ENCODE measurements around the gene CADPS2. TPM values are rescaled to one million over a fixed set of nuclear protein-coding genes. Genes with fewer than 3 reads are reported as not detected.

CADPS2 gene
- polyA plus RNA-seq, 3 donors: not detected

DNA sequence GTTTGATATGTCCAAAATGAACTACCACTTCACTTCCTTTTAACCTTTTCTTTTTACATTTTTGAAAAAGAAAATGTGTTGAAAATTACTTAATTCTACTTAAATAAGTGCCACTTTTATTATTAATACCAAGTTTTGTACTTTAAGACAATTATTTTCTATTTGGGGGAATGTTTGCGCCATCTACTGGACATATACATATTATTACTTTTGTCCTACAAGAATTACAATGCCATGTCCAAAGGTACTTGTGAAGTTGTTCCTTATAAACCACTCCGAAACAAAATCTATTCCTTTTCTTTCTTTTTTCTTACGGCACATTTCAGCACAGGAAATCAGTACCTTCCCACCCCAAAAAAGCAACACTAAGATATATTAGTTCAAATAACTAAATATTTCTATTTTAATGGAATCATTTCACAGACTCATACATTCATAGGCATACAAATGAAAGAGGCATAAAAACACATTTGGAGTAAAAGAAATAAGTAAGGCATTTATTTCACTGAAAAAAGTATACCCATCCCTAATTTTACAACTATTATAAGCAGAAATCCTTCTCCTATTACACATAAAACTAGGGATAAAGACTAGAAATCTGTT, 357.3 kb downstream of the CADPS2 start:
- Mint-ChIP-seq H3K27ac (no peak overlapping the region), H3K27me3 (ENCODE audit: low read depth in 3 of 3) (peaks cover 0 to 1% (median 1%) of the 10 kb centered on the region in 3 donors), H3K4me1 (no peaks in the 10 kb centered on the region), H3K4me3 (no peak overlapping the region), H3K36me3 (no peaks in the 10 kb centered on the region), H3K9me3 (no peaks in the 10 kb centered on the region)
- Histone ChIP-seq H3K27me3 (ENCODE audit: control insufficient read depth in 2 of 2, insufficient read depth in 2 of 2, low read length in 2 of 2) (no peaks in the 10 kb centered on the region), H3K79me2 (ENCODE audit: insufficient read depth, low read length) (no peaks in the 10 kb centered on the region), H3K9ac (ENCODE audit: insufficient read depth, low read length, poor library complexity, severe bottlenecking) (no peak overlapping the region), H3K36me3 (replicated peaks in 1 of 2; ENCODE audit: control insufficient read depth in 1 of 2, insufficient read depth in 2 of 2, low read length in 2 of 2) (no peaks in the 10 kb centered on the region), H2AFZ (ENCODE audit: insufficient read depth, low read depth, low read length, poor library complexity, severe bottlenecking) (no peak overlapping the region), H4K20me1 (ENCODE audit: insufficient read depth, low read length) (no peaks in the 10 kb centered on the region), H3K4me3 (replicated peaks in 1 of 3; ENCODE audit: low read depth in 2 of 3, low read length in 3 of 3) (no peak overlapping the region), H3K4me2 (replicated peaks; ENCODE audit: extremely low read depth, low read length, poor library complexity, severe bottlenecking) (no peak overlapping the region), H3K4me1 (ENCODE audit: control insufficient read depth in 1 of 2, insufficient read depth in 2 of 2, low read length in 2 of 2) (no peaks in the 10 kb centered on the region), H3K9me3 (replicated peaks in 1 of 2; ENCODE audit: control insufficient read depth in 1 of 2, insufficient read depth in 1 of 2, low read length in 2 of 2) (no peaks in the 10 kb centered on the region), H3K27ac (ENCODE audit: low read depth in 1 of 2, low read length in 2 of 2) (no peak overlapping the region)
- WGBS (ENCODE audit: insufficient coverage): no CpG with 5 or more reads among the region's 3 CpGs
- no peak for DNase-seq
- intact Hi-C loops (cut with micrococcal nuclease): no loop called here
- TF ChIP-seq, protein P1, sequence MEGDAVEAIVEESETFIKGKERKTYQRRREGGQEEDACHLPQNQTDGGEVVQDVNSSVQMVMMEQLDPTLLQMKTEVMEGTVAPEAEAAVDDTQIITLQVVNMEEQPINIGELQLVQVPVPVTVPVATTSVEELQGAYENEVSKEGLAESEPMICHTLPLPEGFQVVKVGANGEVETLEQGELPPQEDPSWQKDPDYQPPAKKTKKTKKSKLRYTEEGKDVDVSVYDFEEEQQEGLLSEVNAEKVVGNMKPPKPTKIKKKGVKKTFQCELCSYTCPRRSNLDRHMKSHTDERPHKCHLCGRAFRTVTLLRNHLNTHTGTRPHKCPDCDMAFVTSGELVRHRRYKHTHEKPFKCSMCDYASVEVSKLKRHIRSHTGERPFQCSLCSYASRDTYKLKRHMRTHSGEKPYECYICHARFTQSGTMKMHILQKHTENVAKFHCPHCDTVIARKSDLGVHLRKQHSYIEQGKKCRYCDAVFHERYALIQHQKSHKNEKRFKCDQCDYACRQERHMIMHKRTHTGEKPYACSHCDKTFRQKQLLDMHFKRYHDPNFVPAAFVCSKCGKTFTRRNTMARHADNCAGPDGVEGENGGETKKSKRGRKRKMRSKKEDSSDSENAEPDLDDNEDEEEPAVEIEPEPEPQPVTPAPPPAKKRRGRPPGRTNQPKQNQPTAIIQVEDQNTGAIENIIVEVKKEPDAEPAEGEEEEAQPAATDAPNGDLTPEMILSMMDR (IDR thresholded peaks at IDR 0.05): peak; percentile 46

DNA sequence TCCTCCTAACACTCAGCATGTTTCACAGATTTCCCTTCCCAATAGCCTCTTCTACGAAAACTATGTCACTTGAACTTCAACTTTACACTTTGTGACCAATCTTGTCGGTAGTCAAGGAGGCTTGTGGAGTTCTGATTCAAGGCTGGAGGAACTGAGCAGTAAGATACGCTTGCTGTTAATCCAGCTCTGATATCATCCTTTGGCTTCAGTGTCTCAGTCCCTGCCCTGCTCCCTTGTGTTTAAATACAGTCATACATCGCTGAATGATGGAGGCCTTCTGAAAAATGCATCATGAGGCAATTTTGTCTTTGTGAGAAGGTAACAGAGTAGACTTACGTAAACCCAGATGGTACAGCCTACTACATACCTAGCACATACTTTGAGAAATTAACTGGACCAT, 360.9 kb downstream of the CADPS2 start:
- no peaks in the 10 kb centered on the region for H3K4me1 ChIP-seq (ENCODE audit: control insufficient read depth in 1 of 2, insufficient read depth in 2 of 2, low read length in 2 of 2)
- H2AFZ ChIP-seq (ENCODE audit: insufficient read depth, low read depth, low read length, poor library complexity, severe bottlenecking): no peak overlapping the region
- DNase-seq: no peak
- no peaks in the 10 kb centered on the region for H3K9me3 Mint-ChIP-seq
- H3K27ac Mint-ChIP-seq: no peak overlapping the region
- H3K4me2 ChIP-seq (replicated peaks; ENCODE audit: extremely low read depth, low read length, poor library complexity, severe bottlenecking): no peak overlapping the region
- no peaks in the 10 kb centered on the region for H3K4me1 Mint-ChIP-seq
- intact Hi-C loops (cut with micrococcal nuclease): no loop called here
- H3K36me3 ChIP-seq (replicated peaks in 1 of 2; ENCODE audit: control insufficient read depth in 1 of 2, insufficient read depth in 2 of 2, low read length in 2 of 2): no peaks in the 10 kb centered on the region
- no peaks in the 10 kb centered on the region for H4K20me1 ChIP-seq (ENCODE audit: insufficient read depth, low read length)
- no peak overlapping the region for H3K4me3 Mint-ChIP-seq
- no peaks in the 10 kb centered on the region for H3K79me2 ChIP-seq (ENCODE audit: insufficient read depth, low read length)
- H3K27ac ChIP-seq (ENCODE audit: low read depth in 1 of 2, low read length in 2 of 2): no peak overlapping the region
- H3K27me3 ChIP-seq (ENCODE audit: control insufficient read depth in 2 of 2, insufficient read depth in 2 of 2, low read length in 2 of 2): no peaks in the 10 kb centered on the region
- no peaks in the 10 kb centered on the region for H3K36me3 Mint-ChIP-seq
- H3K4me3 ChIP-seq (replicated peaks in 1 of 3; ENCODE audit: low read depth in 2 of 3, low read length in 3 of 3): no peak overlapping the region
- peaks cover 0 to 1% (median 0%) of the 10 kb centered on the region in 3 donors for H3K27me3 Mint-ChIP-seq (ENCODE audit: low read depth in 3 of 3)
- no peak overlapping the region for H3K9ac ChIP-seq (ENCODE audit: insufficient read depth, low read length, poor library complexity, severe bottlenecking)
- TF ChIP-seq, protein P1 (IDR thresholded peaks at IDR 0.05): no peak
- H3K9me3 ChIP-seq (replicated peaks in 1 of 2; ENCODE audit: control insufficient read depth in 1 of 2, insufficient read depth in 1 of 2, low read length in 2 of 2): no peaks in the 10 kb centered on the region
- WGBS (ENCODE audit: insufficient coverage): 84% methylated on average over 3 of the region's 5 CpGs

Measured in CD14-positive monocyte (primary cell).